SKM-1 treated with dmso at 0.1 percent for 144 hours (cell line): Measurements from ENCODE around the gene ABCA2.
"Not testable (repeated sequence)": the region's sequence is repeated elsewhere in the genome, so short reads cannot be mapped to it uniquely, and the experiment has no call there.

Experiments used
- DNase-seq: peaks from one replicate; lab custom pipeline; 2025; ENCODE audit not compliant: unreplicated experiment; lab: John Stamatoyannopoulos, UW

The ABCA2 gene

GRCh38 chr9:137017791-137018497, 10.1 kb downstream of the ABCA2 start:
- no peak for DNase-seq

GRCh38 chr9:137017071-137017470, 11.0 kb downstream of the ABCA2 start:
- DNase-seq = no peak

GRCh38 chr9:137016436-137016835, 11.6 kb downstream of the ABCA2 start:
- DNase-seq = no peak

- no peak for DNase-seq
Measured at GRCh38 chr9:137015976-137016375, 12.1 kb downstream of the ABCA2 start.

GRCh38 chr9:137015540-137015930, 12.5 kb downstream of the ABCA2 start:
- no peak for DNase-seq

GRCh38 chr9:137014776-137015539, 13.1 kb downstream of the ABCA2 start:
- DNase-seq = no peak

- DNase-seq = no peak
Measured at GRCh38 chr9:137014166-137014565, 13.9 kb downstream of the ABCA2 start.

GRCh38 chr9:137013571-137013940, 14.5 kb downstream of the ABCA2 start:
- DNase-seq = no peak

- DNase-seq = no peak
Measured at GRCh38 chr9:137012694-137013570, 15.1 kb downstream of the ABCA2 start.

- no peak for DNase-seq
Measured at GRCh38 chr9:137011907-137012675, 15.9 kb downstream of the ABCA2 start.

- no peak for DNase-seq
Measured at GRCh38 chr9:137011156-137011555, 16.9 kb downstream of the ABCA2 start.

GRCh38 chr9:137009938-137010732, 17.9 kb downstream of the ABCA2 start:
- DNase-seq = no peak

- DNase-seq = no peak
Measured at GRCh38 chr9:137009217-137009616, 18.8 kb downstream of the ABCA2 start.

GRCh38 chr9:137008312-137008711, 19.7 kb downstream of the ABCA2 start:
- no peak for DNase-seq

GRCh38 chr9:137007816-137008270, 20.2 kb downstream of the ABCA2 start:
- no peak for DNase-seq

GRCh38 chr9:137007108-137007815, 20.8 kb downstream of the ABCA2 start:
- no peak for DNase-seq

GRCh38 chr9:137006116-137007003, 21.7 kb downstream of the ABCA2 start:
- no peak for DNase-seq

- DNase-seq = not testable (repeated sequence)
Measured at GRCh38 chr9:137004285-137004684, 23.8 kb downstream of the ABCA2 start.
